SK-N-SH (cell line): ENCODE measurements around the gene BBLN.

Experiments
- EP300 ChIP-seq, 2 experiments: IDR thresholded peaks; 2 replicates each; pipeline versions ENCODE4 v1.4.0 to v1.6.1; 2012; ENCODE audit warnings: borderline replicate concordance in 1 of 2, low read depth in 1 of 2, low read length in 1 of 2
- TF ChIP-seq, protein P1 (sequence below): fragments of 200-600 bp; sonication (generic); IDR thresholded peaks from 2 replicates; pipeline ENCODE4 v1.6.1; 2017; ENCODE audit warnings: antibody characterized with exemption, mild to moderate bottlenecking, moderate library complexity

DNA sequence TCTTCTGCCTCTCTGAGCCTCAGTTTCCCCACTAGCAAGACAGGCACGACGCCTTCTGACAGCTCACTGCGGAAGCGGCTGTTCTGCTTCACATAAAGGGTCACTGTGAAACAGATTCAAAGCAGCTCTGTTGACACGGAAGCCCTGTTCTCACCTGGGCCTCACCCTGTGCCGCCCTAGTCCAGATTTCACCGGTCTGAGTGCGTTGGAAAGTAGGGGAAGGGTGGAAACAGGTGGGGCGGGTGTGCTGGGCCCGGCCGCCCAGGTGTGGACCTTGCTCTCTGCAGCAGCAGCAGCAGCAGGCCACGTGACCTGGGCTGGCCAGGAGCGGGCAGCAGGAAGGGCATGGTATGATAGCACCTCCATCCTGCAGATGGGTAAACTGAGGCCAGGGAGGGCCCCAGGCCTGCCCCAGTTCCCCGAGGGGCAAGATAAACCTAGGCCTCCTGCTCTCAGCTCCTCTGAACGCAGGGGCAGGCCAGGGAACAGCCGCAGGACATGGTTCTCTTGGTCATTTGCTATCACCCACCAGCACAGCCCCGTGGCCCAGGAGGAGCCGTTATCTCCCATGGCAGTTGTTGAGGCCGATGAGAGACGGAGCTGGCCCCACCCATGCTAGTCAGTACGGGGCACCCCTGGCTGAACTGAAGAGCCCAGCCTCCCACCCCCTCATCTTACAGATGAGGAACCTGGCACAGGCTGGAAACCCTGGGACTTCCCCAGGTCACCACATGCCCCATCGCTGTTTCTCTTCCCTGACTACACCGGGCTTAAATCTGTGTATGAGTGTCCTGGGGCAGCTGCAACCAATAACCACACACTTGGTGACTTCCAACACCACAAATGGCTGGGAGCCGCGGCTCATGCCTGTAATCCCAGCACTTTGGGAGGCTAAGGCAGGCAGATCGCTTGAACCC lies 44.6 kb upstream of the BBLN start:
- no peak for TF ChIP-seq EP300 (IDR thresholded peaks at IDR 0.05; ENCODE audit: borderline replicate concordance in 1 of 2, low read depth in 1 of 2, low read length in 1 of 2)
- TF ChIP-seq, protein P1, sequence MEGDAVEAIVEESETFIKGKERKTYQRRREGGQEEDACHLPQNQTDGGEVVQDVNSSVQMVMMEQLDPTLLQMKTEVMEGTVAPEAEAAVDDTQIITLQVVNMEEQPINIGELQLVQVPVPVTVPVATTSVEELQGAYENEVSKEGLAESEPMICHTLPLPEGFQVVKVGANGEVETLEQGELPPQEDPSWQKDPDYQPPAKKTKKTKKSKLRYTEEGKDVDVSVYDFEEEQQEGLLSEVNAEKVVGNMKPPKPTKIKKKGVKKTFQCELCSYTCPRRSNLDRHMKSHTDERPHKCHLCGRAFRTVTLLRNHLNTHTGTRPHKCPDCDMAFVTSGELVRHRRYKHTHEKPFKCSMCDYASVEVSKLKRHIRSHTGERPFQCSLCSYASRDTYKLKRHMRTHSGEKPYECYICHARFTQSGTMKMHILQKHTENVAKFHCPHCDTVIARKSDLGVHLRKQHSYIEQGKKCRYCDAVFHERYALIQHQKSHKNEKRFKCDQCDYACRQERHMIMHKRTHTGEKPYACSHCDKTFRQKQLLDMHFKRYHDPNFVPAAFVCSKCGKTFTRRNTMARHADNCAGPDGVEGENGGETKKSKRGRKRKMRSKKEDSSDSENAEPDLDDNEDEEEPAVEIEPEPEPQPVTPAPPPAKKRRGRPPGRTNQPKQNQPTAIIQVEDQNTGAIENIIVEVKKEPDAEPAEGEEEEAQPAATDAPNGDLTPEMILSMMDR = no peak
